Skin of body (tissue), 2 donors: ENCODE results near the gene PODN. TPM values are rescaled to one million over a fixed set of nuclear protein-coding genes. Genes with fewer than 3 reads are reported as not detected.

Experiments used
- DNase-seq: peaks from one replicate; lab custom pipeline; 2025; lab: John Stamatoyannopoulos, UW
- total RNA-seq: library from RNA; depleted of rRNA; stranded (reverse); fragments of >200 nt; gene quantifications from one replicate; pipeline ENCODE4 v1.2.3, GENCODE V29; 2014

PODN gene
- total RNA-seq, 1 donor from 2014 or later: 13.8 TPM

GRCh38 chr1:53051676-53052075 lies 10.3 kb upstream of the PODN start:
- no peak for DNase-seq

DNA sequence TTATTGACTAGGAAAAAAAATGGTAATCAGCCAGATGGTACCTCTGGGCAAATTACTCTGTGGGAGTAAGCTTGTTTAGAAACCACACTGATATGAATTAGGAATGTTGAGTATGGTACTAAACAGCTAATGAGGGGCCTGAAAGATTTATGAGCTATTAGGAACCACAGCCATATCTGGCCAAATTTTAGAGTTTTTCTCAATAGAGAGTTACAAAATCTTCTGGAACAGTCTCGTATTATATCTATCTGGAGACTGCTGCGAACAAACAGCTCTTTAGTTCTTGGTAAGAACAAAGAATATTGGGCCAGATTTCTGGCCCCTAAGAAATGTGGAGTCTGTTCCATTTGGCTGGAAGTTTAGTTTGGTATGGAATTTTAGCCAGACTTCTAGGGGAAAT lies 4.9 kb upstream of the PODN start:
- DNase-seq: peak; percentile 13

GRCh38 chr1:53060579-53060978 lies 1.4 kb upstream of the PODN start:
- DNase-seq: no peak

- DNase-seq: no peak
Measured at GRCh38 chr1:53061123-53061858, 722 bp upstream of the PODN start.

GRCh38 chr1:53062708-53063591 lies 937 bp downstream of the PODN start:
- DNase-seq: no peak

DNA sequence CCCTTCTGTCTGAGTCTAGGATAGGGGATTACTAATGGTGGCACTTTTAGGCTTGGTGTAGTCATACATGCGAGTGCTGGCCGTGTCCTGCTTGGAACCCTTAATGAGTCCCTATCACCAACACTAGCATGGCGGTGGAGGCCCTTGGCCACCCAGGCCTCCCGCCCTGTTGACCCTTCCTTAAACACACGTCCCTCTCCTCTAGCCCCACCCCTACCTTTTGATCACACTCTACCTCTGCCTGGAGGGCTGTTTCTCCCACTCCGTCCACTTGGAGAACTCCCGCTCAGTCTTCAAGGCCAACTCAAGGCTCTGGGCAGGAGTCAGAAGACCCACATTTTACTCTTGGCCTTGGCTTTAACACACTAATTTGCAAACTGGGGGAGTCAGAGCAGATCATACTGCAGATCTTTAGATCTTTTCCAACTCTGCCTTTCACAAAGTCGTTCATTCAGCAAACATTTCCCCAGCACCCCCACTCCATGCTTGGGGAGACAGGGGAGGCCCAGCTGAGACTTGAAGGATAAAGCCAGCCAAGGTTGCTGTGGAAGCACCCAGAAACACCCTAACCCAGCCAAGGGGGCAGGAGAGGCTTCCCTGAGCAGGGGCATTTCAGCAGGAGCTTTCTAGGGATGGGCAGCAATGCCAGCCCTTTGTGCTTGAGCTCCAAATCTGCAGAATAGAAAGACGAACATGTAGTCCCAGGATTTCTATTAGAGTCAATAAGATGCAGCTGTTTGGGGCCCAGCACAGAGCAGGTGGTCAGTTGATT lies 1.9 kb downstream of the PODN start:
- no peak for DNase-seq

GRCh38 chr1:53065391-53065790 lies 3.4 kb downstream of the PODN start:
- no peak for DNase-seq

DNA sequence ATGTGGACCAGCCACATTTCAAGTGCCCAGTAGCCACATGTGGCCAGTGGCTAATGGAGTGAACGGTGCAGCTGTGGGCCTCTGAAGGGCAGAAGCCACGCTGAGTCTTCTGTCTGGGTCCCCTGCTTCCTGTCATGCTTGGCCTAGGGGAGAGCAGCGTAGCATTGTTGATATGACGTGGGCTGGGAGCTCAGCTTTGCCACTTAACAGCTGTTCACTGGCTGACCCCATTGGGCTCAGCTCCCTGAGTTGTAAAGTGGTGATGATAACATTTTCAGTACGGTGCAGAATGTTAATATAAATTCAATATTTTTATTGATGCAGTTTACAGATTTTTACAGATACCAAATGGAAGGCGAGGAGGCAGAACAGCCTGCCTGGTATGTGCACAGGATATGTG lies 4.5 kb downstream of the PODN start:
- no peak for DNase-seq

DNA sequence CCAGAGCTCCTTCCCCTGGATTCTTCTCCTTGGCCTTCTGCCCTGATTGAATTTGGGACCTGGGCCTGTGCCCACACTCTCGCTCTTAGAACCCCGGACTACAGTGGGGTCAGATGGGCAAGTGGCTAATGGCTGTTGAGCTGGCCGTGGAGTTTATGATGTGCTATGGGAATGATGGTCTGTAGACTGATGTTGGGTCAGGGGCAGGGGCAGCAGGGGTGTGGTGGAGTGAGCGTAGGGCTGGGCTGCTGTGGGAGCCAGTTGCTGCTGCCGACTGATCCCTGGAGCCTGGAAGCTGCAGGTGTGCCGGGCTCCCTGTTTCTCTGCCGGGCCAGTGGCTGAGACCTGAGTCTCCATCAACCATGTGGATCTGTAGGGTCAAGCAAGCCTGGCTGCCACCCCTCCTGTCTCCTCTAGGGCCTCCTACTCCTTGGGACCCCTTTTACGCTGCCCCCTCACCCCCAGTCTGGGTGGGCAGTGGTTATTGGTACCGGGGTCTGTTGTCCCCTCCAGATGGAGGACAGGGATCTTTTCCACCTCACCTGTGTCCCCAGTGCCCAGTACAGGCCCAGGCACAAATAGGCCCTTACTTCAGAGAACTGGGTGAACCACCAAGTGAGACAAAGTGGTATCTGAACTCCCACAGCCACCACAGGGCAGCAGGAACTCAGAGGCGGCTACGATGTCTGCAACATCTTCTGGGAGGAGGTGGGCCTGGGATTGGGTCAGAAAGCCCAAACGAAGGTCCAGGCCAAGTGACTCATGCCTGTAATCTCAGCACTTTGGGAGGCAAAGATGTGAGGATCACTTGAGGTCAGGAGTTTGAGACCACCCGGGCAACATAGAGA lies 5.1 kb downstream of the PODN start:
- DNase-seq: no peak

GRCh38 chr1:53067886-53068285 lies 5.9 kb downstream of the PODN start:
- DNase-seq: no peak

DNA sequence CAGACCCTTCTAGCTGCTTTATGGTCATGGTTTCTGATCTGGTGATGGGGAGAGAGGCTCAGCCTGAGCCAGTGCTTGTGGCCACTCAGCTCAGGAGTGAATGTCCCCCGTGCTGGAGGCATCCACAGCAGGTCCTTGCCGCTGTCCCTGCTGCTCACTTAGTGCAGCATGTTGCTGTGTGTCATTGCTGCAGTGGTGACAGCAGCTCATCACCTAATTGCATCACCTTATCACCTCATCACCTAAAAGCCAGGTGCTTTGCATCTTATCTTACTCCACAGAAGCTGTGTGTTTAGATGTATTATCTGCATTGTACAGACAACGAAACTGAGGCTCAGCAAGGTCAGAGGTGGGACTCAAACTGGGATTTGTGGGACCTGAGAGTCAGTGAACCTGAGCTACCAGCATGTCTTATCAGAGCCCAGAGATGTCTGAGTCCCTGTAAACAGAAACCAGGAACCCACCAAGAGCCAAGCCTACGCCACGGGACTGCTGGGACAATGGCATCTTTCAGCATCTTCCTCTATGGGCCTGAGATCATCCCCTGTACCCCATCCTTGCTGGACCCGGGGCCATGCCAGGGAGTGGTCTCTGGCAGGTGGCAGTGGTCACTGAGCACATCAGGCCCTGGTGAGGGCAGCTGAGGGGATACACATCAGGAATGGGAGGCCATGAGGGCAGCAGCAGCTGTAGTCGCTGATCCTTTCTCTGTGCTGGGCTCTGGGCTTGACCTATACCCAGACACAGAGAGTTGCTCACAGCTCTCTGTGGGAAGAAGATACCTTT lies 6.5 kb downstream of the PODN start:
- DNase-seq: no peak

DNA sequence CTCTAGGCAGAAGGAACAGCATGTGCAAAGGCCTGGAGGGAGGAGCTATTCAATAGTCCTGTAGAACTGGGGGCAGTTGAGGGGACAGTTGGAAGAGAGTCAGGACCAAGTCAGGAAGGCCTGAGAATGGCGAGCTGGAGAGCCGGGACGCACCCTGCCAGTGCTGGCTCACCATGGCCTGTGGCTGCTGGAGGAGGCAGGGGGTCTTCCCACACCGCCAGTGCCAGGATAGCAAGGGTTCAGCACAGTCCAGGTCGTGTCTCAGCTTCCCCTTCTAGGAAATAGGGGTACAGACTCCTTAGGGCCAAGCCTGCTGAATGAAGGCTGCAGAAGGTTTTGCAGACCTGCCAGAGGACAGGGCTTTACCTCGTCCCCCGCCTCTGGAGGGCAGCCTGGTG lies 7.3 kb downstream of the PODN start:
- no peak for DNase-seq

DNA sequence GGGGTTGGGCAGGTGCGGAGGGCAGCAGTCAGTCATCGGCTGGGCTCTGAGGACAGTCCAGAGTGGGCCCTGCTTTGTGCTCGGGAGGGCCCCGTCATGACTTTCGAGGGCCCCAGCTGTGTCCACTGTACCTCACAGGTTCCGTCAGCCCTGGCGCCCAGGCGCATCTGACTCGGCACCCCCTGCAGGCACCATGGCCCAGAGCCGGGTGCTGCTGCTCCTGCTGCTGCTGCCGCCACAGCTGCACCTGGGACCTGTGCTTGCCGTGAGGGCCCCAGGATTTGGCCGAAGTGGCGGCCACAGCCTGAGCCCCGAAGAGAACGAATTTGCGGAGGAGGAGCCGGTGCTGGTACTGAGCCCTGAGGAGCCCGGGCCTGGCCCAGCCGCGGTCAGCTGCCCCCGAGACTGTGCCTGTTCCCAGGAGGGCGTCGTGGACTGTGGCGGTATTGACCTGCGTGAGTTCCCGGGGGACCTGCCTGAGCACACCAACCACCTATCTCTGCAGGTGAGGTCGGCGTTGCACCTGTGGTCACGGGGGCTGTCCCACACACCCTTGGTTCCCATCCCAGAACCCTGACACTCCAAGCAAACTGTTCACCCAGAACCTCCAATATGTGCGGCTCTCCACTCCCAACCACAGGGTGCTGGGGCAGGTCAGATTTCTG lies 7.8 kb downstream of the PODN start:
- DNase-seq: no peak

- DNase-seq: no peak
Measured at GRCh38 chr1:53070621-53071020, 8.6 kb downstream of the PODN start.

GRCh38 chr1:53071167-53071865 lies 9.3 kb downstream of the PODN start:
- no peak for DNase-seq

DNA sequence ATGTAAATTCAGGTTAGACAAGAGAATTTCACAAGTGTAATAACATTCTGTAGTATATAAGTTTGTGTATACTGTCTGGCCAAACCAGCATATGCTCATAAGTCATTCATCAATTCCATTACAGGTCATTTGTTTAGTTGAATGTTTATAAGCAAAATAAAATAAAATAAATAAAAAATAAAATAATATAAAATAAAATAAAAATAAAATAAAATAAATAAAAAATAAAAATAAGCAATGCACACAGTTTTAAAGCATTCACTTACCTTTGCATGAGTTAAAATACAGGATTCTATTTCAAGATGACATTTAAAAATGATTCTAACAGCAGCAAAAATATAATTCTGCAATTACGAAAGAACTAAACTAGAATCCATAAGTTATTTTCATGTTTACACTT lies 9.9 kb downstream of the PODN start:
- no peak for DNase-seq

GRCh38 chr1:53073287-53073686 lies 11.3 kb downstream of the PODN start:
- no peak for DNase-seq

GRCh38 chr1:53073868-53074311 lies 11.9 kb downstream of the PODN start:
- no peak for DNase-seq
